Gastrocnemius medialis (tissue), 4 donors: Measurements from ENCODE around the gene TNK1.

Experiments
- CTCF ChIP-seq, 5 experiments: fragments of 450-650 bp in 3 of 5; fragments of 200-600 bp in 2 of 5; sonication (generic) in 2 of 5; IDR thresholded peaks in 4 of 5; conservative IDR thresholded peaks in 1 of 5; 1 replicate in 4 of 5; 2 replicates in 1 of 5; pipeline ENCODE4 v1.5.1; 2016 to 2019; ENCODE audit warnings: antibody characterized with exemption in 5 of 5, mild to moderate bottlenecking in 3 of 5, moderate library complexity in 3 of 5
- POLR2A ChIP-seq, 2 donors: fragments of 450-650 bp; IDR thresholded peaks; one replicate each; pipeline ENCODE4 v1.6.1; 2017; ENCODE audit warnings: antibody characterized with exemption in 2 of 2, mild to moderate bottlenecking in 2 of 2, moderate library complexity in 2 of 2

DNA sequence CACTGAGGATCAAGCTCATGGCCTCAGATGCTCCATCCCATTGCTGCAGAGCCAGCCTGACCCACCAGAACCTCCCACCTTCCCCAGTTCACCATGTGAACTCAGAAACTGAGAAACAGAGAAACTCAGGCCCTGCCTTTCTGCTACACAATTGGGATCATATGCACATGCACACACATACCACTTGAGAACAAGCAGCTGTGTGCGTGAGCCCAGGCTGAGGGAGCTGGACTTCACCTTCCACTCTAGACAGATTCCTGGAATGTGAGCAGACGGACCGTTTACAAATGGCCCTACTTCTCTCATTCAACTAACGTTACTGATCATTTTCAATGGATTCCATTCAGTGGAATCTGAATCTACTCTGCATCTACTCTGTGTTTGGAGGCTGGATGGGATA lies 42.8 kb downstream of the TNK1 start:
- TF ChIP-seq CTCF (IDR thresholded peaks at IDR 0.05 in 4 of 5, conservative IDR thresholded peaks at IDR 0.05 in 1 of 5): no peak
- no peak for TF ChIP-seq POLR2A (IDR thresholded peaks at IDR 0.05)
